Erythroblast (primary cell): ENCODE results near the gene ARHGEF7.

Source experiments
- GATA1 ChIP-seq: IDR thresholded peaks from 2 replicates; pipeline ENCODE4 v1.6.1; 2011; ENCODE audit warnings: low read depth, mild to moderate bottlenecking, control low read depth, low read length, moderate library complexity
- POLR2A ChIP-seq: IDR thresholded peaks from 2 replicates; pipeline ENCODE4 v1.6.1; 2011; ENCODE audit warnings: mild to moderate bottlenecking, low read length

DNA sequence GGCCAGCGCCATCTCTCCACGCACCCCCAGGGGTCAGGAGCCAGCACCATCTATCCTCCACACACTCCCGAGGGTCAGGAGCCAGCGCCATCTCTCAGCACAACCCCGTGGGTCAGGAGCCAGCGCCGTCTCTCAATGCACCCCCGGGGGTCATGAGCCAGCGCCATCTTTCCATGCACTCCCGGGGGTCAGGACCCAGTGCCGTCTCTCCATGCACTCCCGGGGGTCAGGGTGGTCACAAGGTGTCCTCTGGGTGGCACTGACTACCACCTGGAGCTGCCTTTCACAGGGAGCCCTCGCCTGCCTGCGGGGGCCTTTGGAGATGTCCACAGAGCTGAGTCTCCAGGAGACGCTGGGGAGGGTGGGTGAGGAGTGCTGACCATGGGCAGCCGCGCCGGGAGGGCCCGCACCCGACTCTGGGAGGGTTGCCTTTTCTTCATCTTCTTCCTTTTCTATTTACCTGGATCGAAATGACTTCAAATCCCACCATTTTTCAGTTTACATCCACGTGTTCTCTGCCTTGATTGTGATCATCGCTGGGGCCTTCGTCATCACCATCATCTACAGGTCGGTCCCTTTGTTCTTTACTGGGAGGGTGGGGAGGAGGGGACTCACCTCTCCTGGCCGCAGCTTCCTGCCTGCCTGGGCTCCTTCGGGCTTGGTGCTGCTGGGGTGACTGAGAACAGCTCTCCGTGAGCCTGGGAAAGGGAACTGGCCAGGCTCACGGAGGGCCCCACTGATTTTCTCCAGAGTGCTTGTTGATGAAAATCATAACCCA is 224.4 kb downstream of the ARHGEF7 start:
- no peak for TF ChIP-seq POLR2A
- no peak for TF ChIP-seq GATA1
